HUES6 (cell line): ENCODE data around the gene STK32C.
A peak's percentile ranks its signal among the peaks of the same experiment; 100 is the strongest.
"Not testable (repeated sequence)": the region's sequence is repeated elsewhere in the genome, so short reads cannot be mapped to it uniquely, and the experiment has no call there.

ENCODE experiments used
- H3K27ac ChIP-seq: 2 replicates; pipeline ENCODE4 v1.7.0; 2013; ENCODE audit warnings: low read depth, mild to moderate bottlenecking, low read length, inconsistent platforms
- H3K27me3 ChIP-seq: 2 replicates; pipeline ENCODE4 v1.6.1; 2013; ENCODE audit warnings: low read length; ENCODE audit not compliant: control insufficient read depth, insufficient read depth
- H3K36me3 ChIP-seq: 2 replicates; pipeline ENCODE4 v1.6.1; 2013; ENCODE audit warnings: low read length; ENCODE audit not compliant: control insufficient read depth, insufficient read depth
- H3K4me1 ChIP-seq: 2 replicates; pipeline ENCODE4 v1.6.1; 2013; ENCODE audit warnings: low read length; ENCODE audit not compliant: control insufficient read depth, insufficient read depth
- H3K4me3 ChIP-seq: 2 replicates; pipeline ENCODE4 v1.5.1; 2013; ENCODE audit warnings: low read depth, low read length
- H3K9ac ChIP-seq: one replicate; pipeline ENCODE4 v1.6.1; 2013; ENCODE audit warnings: mild to moderate bottlenecking, low read length
- H3K9me3 ChIP-seq: 2 replicates; pipeline ENCODE4 v1.6.1; 2013; ENCODE audit warnings: low read depth, low read length; ENCODE audit not compliant: control insufficient read depth, insufficient read depth

STK32C gene

GRCh38 chr10:132314881-132315280 is 7.1 kb upstream of the STK32C start:
- not testable (repeated sequence) for H3K9me3 ChIP-seq, H3K9ac ChIP-seq, H3K4me3 ChIP-seq, H3K36me3 ChIP-seq, H3K4me1 ChIP-seq, H3K27ac ChIP-seq
- H3K27me3 ChIP-seq: peaks cover 27% of the 10 kb centered on the region

- H3K27me3 ChIP-seq: peaks cover 32% of the 10 kb centered on the region
- H3K9me3 ChIP-seq: peaks cover 7% of the 10 kb centered on the region; the same call in 1 of the 2 replicates
- H3K4me1 ChIP-seq: peaks cover under 1% of the 10 kb centered on the region; the same call in 1 of the 2 replicates
- H3K4me3 ChIP-seq: no peak overlapping the region
- H3K36me3 ChIP-seq: no peaks in the 10 kb centered on the region
- H3K9ac ChIP-seq: no peak overlapping the region
- no peak overlapping the region for H3K27ac ChIP-seq
Observed at GRCh38 chr10:132314336-132314735, 6.6 kb upstream of the STK32C start.

GRCh38 chr10:132313865-132314264 is 6.1 kb upstream of the STK32C start:
- H3K36me3 ChIP-seq: no peaks in the 10 kb centered on the region
- H3K27ac ChIP-seq: no peak overlapping the region
- H3K9me3 ChIP-seq: peaks cover 7% of the 10 kb centered on the region; the same call in 1 of the 2 replicates
- peaks cover 5% of the 10 kb centered on the region for H3K4me1 ChIP-seq
- H3K4me3 ChIP-seq: no peak overlapping the region
- H3K9ac ChIP-seq: no peak overlapping the region
- peaks cover 37% of the 10 kb centered on the region for H3K27me3 ChIP-seq

- Histone ChIP-seq H3K4me3 (no peak overlapping the region), H3K9me3 (peaks cover 7% of the 10 kb centered on the region; the same call in 1 of the 2 replicates), H3K27ac (no peak overlapping the region), H3K27me3 (peaks cover 42% of the 10 kb centered on the region), H3K36me3 (no peaks in the 10 kb centered on the region), H3K4me1 (peaks cover 9% of the 10 kb centered on the region), H3K9ac (no peak overlapping the region)
Observed at GRCh38 chr10:132313305-132313704, 5.6 kb upstream of the STK32C start.

- Histone ChIP-seq H3K9ac (no peak overlapping the region), H3K9me3 (peaks cover 12% of the 10 kb centered on the region; the same call in 1 of the 2 replicates), H3K4me1 (peaks cover 9% of the 10 kb centered on the region), H3K27ac (no peak overlapping the region), H3K4me3 (no peak overlapping the region), H3K27me3 (peaks cover 53% of the 10 kb centered on the region), H3K36me3 (no peaks in the 10 kb centered on the region)
Observed at GRCh38 chr10:132311338-132311939, 3.7 kb upstream of the STK32C start.

- peaks cover 18% of the 10 kb centered on the region for H3K9me3 ChIP-seq
- H3K27ac ChIP-seq: no peak overlapping the region
- H3K4me1 ChIP-seq: peaks cover 9% of the 10 kb centered on the region
- no peak overlapping the region for H3K4me3 ChIP-seq
- H3K9ac ChIP-seq: no peak overlapping the region
- H3K27me3 ChIP-seq: peaks cover 59% of the 10 kb centered on the region
- no peaks in the 10 kb centered on the region for H3K36me3 ChIP-seq
Observed at GRCh38 chr10:132310701-132311337, 3.1 kb upstream of the STK32C start.

GRCh38 chr10:132309879-132310591 is 2.3 kb upstream of the STK32C start:
- Histone ChIP-seq H3K36me3 (no peaks in the 10 kb centered on the region), H3K4me1 (peaks cover 9% of the 10 kb centered on the region), H3K4me3 (no peak overlapping the region), H3K27ac (no peak overlapping the region), H3K27me3 (peaks cover 64% of the 10 kb centered on the region), H3K9ac (no peak overlapping the region), H3K9me3 (peaks cover 24% of the 10 kb centered on the region)

- H3K4me3 ChIP-seq: no peak overlapping the region
- no peaks in the 10 kb centered on the region for H3K36me3 ChIP-seq
- H3K9ac ChIP-seq: no peak overlapping the region
- peaks cover 64% of the 10 kb centered on the region for H3K27me3 ChIP-seq
- peaks cover 9% of the 10 kb centered on the region for H3K4me1 ChIP-seq
- H3K9me3 ChIP-seq: peaks cover 24% of the 10 kb centered on the region
- H3K27ac ChIP-seq: no peak overlapping the region
Observed at GRCh38 chr10:132309471-132309865, 1.7 kb upstream of the STK32C start.

- H3K4me3 ChIP-seq: peak overlapping the region; percentile 73
- no peak overlapping the region for H3K27ac ChIP-seq
- peaks cover 67% of the 10 kb centered on the region for H3K27me3 ChIP-seq
- no peaks in the 10 kb centered on the region for H3K36me3 ChIP-seq
- H3K4me1 ChIP-seq: peaks cover 9% of the 10 kb centered on the region
- peaks cover 19% of the 10 kb centered on the region for H3K9me3 ChIP-seq
- no peak overlapping the region for H3K9ac ChIP-seq
Observed at GRCh38 chr10:132308587-132309470, 1.1 kb upstream of the STK32C start.

GRCh38 chr10:132306864-132307751 is 642 bp downstream of the STK32C start:
- peaks cover 9% of the 10 kb centered on the region for H3K4me1 ChIP-seq
- no peak overlapping the region for H3K27ac ChIP-seq
- peaks cover 72% of the 10 kb centered on the region for H3K27me3 ChIP-seq
- no peaks in the 10 kb centered on the region for H3K36me3 ChIP-seq
- H3K9ac ChIP-seq: no peak overlapping the region
- H3K9me3 ChIP-seq: peaks cover 17% of the 10 kb centered on the region
- H3K4me3 ChIP-seq: peak overlapping the region; percentile 61
